GM12892 (cell line): Measurements from ENCODE around the gene PSMD12.
"Not testable (repeated sequence)": the region's sequence is repeated elsewhere in the genome, so short reads cannot be mapped to it uniquely, and the experiment has no call there.

Experiments used
- DNase-seq: peaks from one replicate; pipeline ENCODE4 v3.0.0; 2011; ENCODE audit not compliant: insufficient read length
- FAIRE-seq: peaks from 2 replicates; lab custom pipeline; 2011; peaks lifted over from hg19 to GRCh38; lab: Jason Lieb, UNC
- POLR2A ChIP-seq: IDR thresholded peaks from 2 replicates; pipeline ENCODE4 v1.6.1; 2011; ENCODE audit warnings: low read depth, low read length, control low read depth
- POLR2AphosphoS5 ChIP-seq: IDR thresholded peaks from 2 replicates; pipeline ENCODE4 v1.6.1; 2011; ENCODE audit warnings: low read depth, low read length, control low read depth
- TAF1 ChIP-seq: IDR thresholded peaks from 2 replicates; pipeline ENCODE4 v1.6.1; 2011; ENCODE audit warnings: low read depth, mild to moderate bottlenecking, control low read depth, low read length, borderline replicate concordance

PSMD12 gene

GRCh38 chr17:67364847-67365737, 1.3 kb downstream of the PSMD12 start:
- TF ChIP-seq POLR2AphosphoS5: no peak
- no peak for FAIRE-seq
- DNase-seq: no peak

- FAIRE-seq (no peak), DNase-seq (no peak)
- TF ChIP-seq TAF1: no peak
- no peak for TF ChIP-seq POLR2AphosphoS5
- TF ChIP-seq POLR2A: no peak
Measured at GRCh38 chr17:67362173-67362572, 4.2 kb downstream of the PSMD12 start.

GRCh38 chr17:67360880-67361279, 5.5 kb downstream of the PSMD12 start:
- FAIRE-seq: no peak
- TF ChIP-seq POLR2A (no peak), POLR2AphosphoS5 (no peak), TAF1 (no peak)
- no peak for DNase-seq

- no peak for TF ChIP-seq POLR2A
- no peak for TF ChIP-seq POLR2AphosphoS5
- no peak for TF ChIP-seq TAF1
- DNase-seq (no peak), FAIRE-seq (no peak)
Measured at GRCh38 chr17:67359960-67360791, 6.2 kb downstream of the PSMD12 start.

- TF ChIP-seq POLR2AphosphoS5 (no peak), POLR2A (no peak), TAF1 (no peak)
- DNase-seq (no peak), FAIRE-seq (no peak)
Measured at GRCh38 chr17:67358612-67359011, 7.8 kb downstream of the PSMD12 start.

GRCh38 chr17:67353929-67354574, 12.3 kb downstream of the PSMD12 start:
- TF ChIP-seq TAF1: no peak
- no peak for TF ChIP-seq POLR2A
- TF ChIP-seq POLR2AphosphoS5: no peak
- DNase-seq (no peak), FAIRE-seq (no peak)

GRCh38 chr17:67353161-67353560, 13.2 kb downstream of the PSMD12 start:
- FAIRE-seq (no peak), DNase-seq (no peak)
- TF ChIP-seq TAF1: no peak
- TF ChIP-seq POLR2A: no peak
- no peak for TF ChIP-seq POLR2AphosphoS5

- FAIRE-seq: no peak
- TF ChIP-seq POLR2A (no peak), TAF1 (no peak), POLR2AphosphoS5 (no peak)
Measured at GRCh38 chr17:67349420-67349819, 17.0 kb downstream of the PSMD12 start.

GRCh38 chr17:67347826-67348225, 18.6 kb downstream of the PSMD12 start:
- no peak for DNase-seq
- no peak for TF ChIP-seq TAF1
- TF ChIP-seq POLR2A: no peak
- no peak for TF ChIP-seq POLR2AphosphoS5
- no peak for FAIRE-seq

More at GRCh38 chr17:67349420-67349819, 17.0 kb downstream of the PSMD12 start:
- DNase-seq: no peak

GRCh38 chr17:67343237-67343636, 23.1 kb downstream of the PSMD12 start:
- DNase-seq (no peak), FAIRE-seq (no peak)
- TF ChIP-seq POLR2A (peak; percentile 49), TAF1 (no peak), POLR2AphosphoS5 (peak; percentile 58; the same call in 1 of the 2 replicates)

GRCh38 chr17:67338353-67338752, 28.0 kb downstream of the PSMD12 start:
- not testable (repeated sequence) for DNase-seq, FAIRE-seq

- no peak for FAIRE-seq
- TF ChIP-seq POLR2A (no peak), POLR2AphosphoS5 (no peak), TAF1 (no peak)
- no peak for DNase-seq
Measured at GRCh38 chr17:67336859-67337258, 29.5 kb downstream of the PSMD12 start.
